Heart right ventricle (tissue), 16 donors: Measurements from ENCODE around the gene CNNM2. TPM values are rescaled to one million over a fixed set of nuclear protein-coding genes. Genes with fewer than 3 reads are reported as not detected.

Experiments used
- ATAC-seq, 8 donors: fragments of 200-7000 bp; cut with Tn5 transposase; one replicate each; pipeline ENCODE4 v1.9.1; 2020; ENCODE audit warnings: mild to moderate bottlenecking in 8 of 8, moderate library complexity in 8 of 8, moderate number of reproducible peaks in 1 of 8
- DNase-seq, 2 donors: peaks; one replicate each; pipeline ENCODE4 v3.0.0-alpha.2; 2020
- H3K27ac ChIP-seq, 10 donors: fragments of 200-600 bp; sonication (generic) in 2 of 10; one replicate each; pipeline versions ENCODE4 v1.5.0 to v1.8.0; 2020 to 2022; ENCODE audit warnings: mild to moderate bottlenecking in 3 of 10
- H3K27me3 ChIP-seq, 7 donors: fragments of 200-600 bp; one replicate each; pipeline ENCODE4 v1.8.0; 2021 to 2022; ENCODE audit warnings: mild to moderate bottlenecking in 2 of 7
- H3K36me3 ChIP-seq, 9 donors: fragments of 200-600 bp; sonication (generic) in 1 of 9; one replicate each; pipeline versions ENCODE4 v1.5.0 to v1.8.0; 2020 to 2022; ENCODE audit warnings: mild to moderate bottlenecking in 2 of 9
- H3K4me1 ChIP-seq, 9 donors: fragments of 200-600 bp; sonication (generic) in 1 of 9; one replicate each; pipeline versions ENCODE4 v1.5.0 to v1.8.0; 2020 to 2022; ENCODE audit warnings: mild to moderate bottlenecking in 4 of 9
- H3K4me3 ChIP-seq, 10 donors: fragments of 200-600 bp; sonication (generic) in 2 of 10; one replicate each; pipeline versions ENCODE4 v1.5.0 to v1.8.0; 2020 to 2022; ENCODE audit warnings: mild to moderate bottlenecking in 7 of 10, moderate library complexity in 2 of 10
- H3K9me3 ChIP-seq, 11 donors: fragments of 200-600 bp in 10 of 11; sonication (generic) in 2 of 11; one replicate each; pipeline versions ENCODE4 v1.5.0 to v1.8.0; 2013 to 2022; ENCODE audit warnings: mild to moderate bottlenecking in 2 of 11, control low read depth in 1 of 11, moderate library complexity in 1 of 11
- WGBS, 2 donors: extraction: QIAGEN DNeasy Blood & Tissue Kit; methylation state at CpG; one replicate each; pipeline ENCODE4 v1.1.7; 2013; ENCODE audit warnings: inconsistent platforms in 1 of 2; 5-methylcytosine and 5-hydroxymethylcytosine counted together
- intact Hi-C, 10 donors: fragments of 100-400 bp; cut with DNase I; formaldehyde crosslinking; loops; one replicate each; pipeline versions ENCODE4 v1.11.1 to v1.14.2; 2022
- polyA plus RNA-seq, 2 donors: library from polyadenylated mRNA; stranded (reverse); fragments of 200-250 nt; gene quantifications; one replicate each; pipeline ENCODE4 v1.2.3, GENCODE V29; 2013
- total RNA-seq, 10 donors: library from RNA; stranded (reverse); fragmentation: NEBNext Ultra II Directional in 3 of 10; extraction: Animal tissue kit (Norgen Biotek cat#: 25700) in 3 of 10; gene quantifications; one replicate each; pipeline versions ENCODE4 v1.2.1 to v1.2.4, GENCODE V29; 2021 to 2023
- TF ChIP-seq, protein P1 (sequence below), 9 donors: fragments of 200-600 bp; sonication (generic) in 2 of 9; IDR thresholded peaks; one replicate each; pipeline versions ENCODE4 v1.5.0 to v1.8.0; 2021 to 2022; ENCODE audit warnings: antibody characterized with exemption in 9 of 9, mild to moderate bottlenecking in 5 of 9, moderate library complexity in 1 of 9
- donor health status: Arrhythmogenic right ventricular cardiomyopathy.
- donor health status: ischemic (EF 13 %, LVEDD 7.1; RV severe dilation, severe dysfunction).
- donor health status: healthy with polysubstance abuse.
- donor health status: DM: no; HTN: yes; CAD: no.
- donor health status: DM: no; HTN: no; CAD: no.
- donor health status: ischemic (EF 25% LVEDD 6.9; RV normal size, moderate dysfunction).
- donor health status: ischemic (EF 25% LVEDD 5.7; RV mildly dilated, moderate dysfunction).
- donor health status: healthy.
- donor health status: DM: yes; HTN: yes; CAD: no.
- donor health status: Ischemic cardiomyopathy.
- donor health status: ischemic (EF 35%, LVEDD 5.7; RV mildly dilated, moderate dysfunction).
- donor health status: nonischemic (EF 11% LVEDD 7.7; RV severe dilation, severe dysfunction).
- donor health status: DM: yes; HTN: yes; CAD: no.
- donor health status: PGD.
- donor health status: ischemic (EF 29% LVEDD 5.4; RV normal size, mild dysfunction).
- donor health status: nonischemic (EF 23%, LVEDD 6.1; RV moderate dilation, normal function).

CNNM2 gene
- total and polyA plus RNA-seq, 12 donors = 1.3 to 5.3 (median 3.9) TPM

DNA sequence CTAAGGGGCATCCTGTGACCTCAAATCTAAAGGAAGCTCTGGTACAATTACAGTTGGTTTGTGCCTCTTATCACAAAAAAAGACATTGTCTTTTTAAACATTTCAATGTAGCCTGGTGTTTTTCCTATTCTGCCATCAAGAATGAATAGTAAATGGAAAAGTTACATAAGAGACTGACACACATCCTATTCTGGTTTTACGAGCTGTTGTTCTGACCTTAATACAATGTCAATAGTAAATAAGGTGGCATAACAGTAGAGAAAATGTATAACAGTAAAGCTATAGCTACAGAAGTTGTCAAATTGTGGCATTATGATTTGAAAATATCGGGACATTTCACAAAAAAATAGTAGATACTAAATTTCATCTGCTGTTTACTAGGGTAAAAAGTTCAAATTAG, 186.6 kb downstream of the CNNM2 start:
- Histone ChIP-seq H3K9me3 (no peaks in the 10 kb centered on the region), H3K4me1 (peaks cover 0 to 34% (median 4%) of the 10 kb centered on the region in 9 donors), H3K36me3 (peaks cover 0 to 96% (median 25%) of the 10 kb centered on the region in 9 donors), H3K4me3 (no peak overlapping the region), H3K27ac (no peak overlapping the region), H3K27me3 (no peaks in the 10 kb centered on the region)
- 27 to 31% methylated on average over 2 of the region's 2 CpGs for WGBS, 2 donors
- ATAC-seq (no peak), DNase-seq (no peak)
- intact Hi-C loops = loop anchor here in 2 of 10 donors (5.0 to 10.0 kb wide), 2 partner anchors 83 to 140 kb away; partner anchors contain the start of gene RPEL1 (in 1 of the 2)
- TF ChIP-seq, protein P1, sequence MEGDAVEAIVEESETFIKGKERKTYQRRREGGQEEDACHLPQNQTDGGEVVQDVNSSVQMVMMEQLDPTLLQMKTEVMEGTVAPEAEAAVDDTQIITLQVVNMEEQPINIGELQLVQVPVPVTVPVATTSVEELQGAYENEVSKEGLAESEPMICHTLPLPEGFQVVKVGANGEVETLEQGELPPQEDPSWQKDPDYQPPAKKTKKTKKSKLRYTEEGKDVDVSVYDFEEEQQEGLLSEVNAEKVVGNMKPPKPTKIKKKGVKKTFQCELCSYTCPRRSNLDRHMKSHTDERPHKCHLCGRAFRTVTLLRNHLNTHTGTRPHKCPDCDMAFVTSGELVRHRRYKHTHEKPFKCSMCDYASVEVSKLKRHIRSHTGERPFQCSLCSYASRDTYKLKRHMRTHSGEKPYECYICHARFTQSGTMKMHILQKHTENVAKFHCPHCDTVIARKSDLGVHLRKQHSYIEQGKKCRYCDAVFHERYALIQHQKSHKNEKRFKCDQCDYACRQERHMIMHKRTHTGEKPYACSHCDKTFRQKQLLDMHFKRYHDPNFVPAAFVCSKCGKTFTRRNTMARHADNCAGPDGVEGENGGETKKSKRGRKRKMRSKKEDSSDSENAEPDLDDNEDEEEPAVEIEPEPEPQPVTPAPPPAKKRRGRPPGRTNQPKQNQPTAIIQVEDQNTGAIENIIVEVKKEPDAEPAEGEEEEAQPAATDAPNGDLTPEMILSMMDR (IDR thresholded peaks at IDR 0.05) = no peak

DNA sequence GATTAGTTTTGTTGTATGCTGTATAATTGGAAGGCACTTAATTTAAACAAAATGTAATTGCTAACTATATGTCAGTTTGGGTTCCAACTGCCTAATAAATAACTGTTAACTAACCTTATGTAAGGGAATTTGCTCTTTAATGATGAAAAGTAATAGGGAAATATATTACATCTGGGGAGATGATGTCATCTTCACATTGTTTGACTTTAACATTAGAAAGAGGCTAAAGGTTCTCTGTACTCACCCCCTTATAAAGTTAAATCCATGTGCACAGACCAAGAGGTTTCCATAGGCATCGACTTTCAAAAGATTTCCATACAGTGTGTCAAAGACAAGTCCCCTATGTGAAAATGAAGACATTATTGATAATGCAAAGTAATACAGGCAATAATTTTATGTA, 187.4 kb downstream of the CNNM2 start:
- H3K27me3 ChIP-seq = no peaks in the 10 kb centered on the region
- H3K4me1 ChIP-seq = peaks cover 0 to 40% (median 8%) of the 10 kb centered on the region in 9 donors
- intact Hi-C loops = loop anchor here in 2 of 10 donors (5.0 to 10.0 kb wide), 2 partner anchors 82 to 139 kb away; partner anchors contain the start of gene RPEL1 (in 1 of the 2)
- peaks cover 0 to 89% (median 19%) of the 10 kb centered on the region in 9 donors for H3K36me3 ChIP-seq
- no peak for DNase-seq
- TF ChIP-seq, protein P1 (IDR thresholded peaks at IDR 0.05) = no peak
- no peaks in the 10 kb centered on the region for H3K9me3 ChIP-seq
- H3K4me3 ChIP-seq = no peak overlapping the region
- no peak for ATAC-seq
- WGBS, 2 donors = 97% methylated on average over 1 of the region's 1 CpG
- no peak overlapping the region for H3K27ac ChIP-seq

DNA sequence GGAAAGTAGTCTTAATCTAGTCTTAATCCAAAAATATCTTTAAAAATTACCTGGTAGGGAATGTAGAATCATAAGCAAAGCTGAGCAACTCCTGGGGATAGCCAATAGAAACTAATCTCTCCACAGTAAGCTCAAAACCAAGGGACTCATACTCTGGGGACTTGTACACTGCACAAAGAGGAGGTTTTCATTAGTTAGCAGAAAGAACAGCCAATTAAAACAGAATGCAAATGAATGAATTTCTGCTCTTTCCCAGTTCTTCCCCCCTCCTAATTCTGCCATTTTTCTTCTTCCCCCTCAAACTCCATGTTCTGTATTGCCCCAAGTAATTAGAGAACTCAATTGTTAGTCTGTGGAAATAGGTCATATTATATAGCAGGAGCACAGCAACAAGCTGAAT, 188.4 kb downstream of the CNNM2 start:
- H3K27me3 ChIP-seq = no peaks in the 10 kb centered on the region
- no peak for DNase-seq
- ATAC-seq = no peak
- no peak overlapping the region for H3K4me3 ChIP-seq
- no peaks in the 10 kb centered on the region for H3K9me3 ChIP-seq
- TF ChIP-seq, protein P1 (IDR thresholded peaks at IDR 0.05) = no peak
- intact Hi-C loops = loop anchor here in 2 of 10 donors (5.0 to 10.0 kb wide), 2 partner anchors 81 to 138 kb away; partner anchors contain the start of gene RPEL1 (in 1 of the 2)
- peaks cover 7 to 51% (median 18%) of the 10 kb centered on the region in 9 donors for H3K4me1 ChIP-seq
- no peak overlapping the region for H3K27ac ChIP-seq
- peaks cover 0 to 78% (median 15%) of the 10 kb centered on the region in 9 donors for H3K36me3 ChIP-seq

DNA sequence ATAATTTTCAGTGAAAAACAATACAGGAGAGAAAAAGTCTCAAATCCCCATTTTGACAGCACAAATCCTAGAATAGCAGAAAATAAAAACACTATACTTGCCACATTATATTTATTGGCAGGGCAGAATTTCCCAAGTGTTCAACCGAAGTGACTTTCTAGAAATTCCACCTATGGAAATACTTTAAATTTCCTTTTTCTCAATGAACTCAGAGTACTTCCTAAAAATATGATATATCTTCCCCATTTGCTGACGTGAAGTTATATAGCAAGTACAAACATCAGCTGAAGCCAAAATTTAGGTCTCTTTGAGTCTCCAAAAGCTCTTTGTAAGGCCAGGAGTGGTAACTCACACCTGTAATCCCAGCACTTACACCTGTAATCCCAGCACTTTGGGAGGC, 191.7 kb downstream of the CNNM2 start:
- Histone ChIP-seq H3K36me3 (peaks cover 0 to 51% (median 5%) of the 10 kb centered on the region in 9 donors), H3K9me3 (no peaks in the 10 kb centered on the region), H3K4me3 (no peak overlapping the region), H3K27ac (peak overlapping the region in 4 of 10 donors; percentile 38 to 78 (median 62)), H3K4me1 (peaks cover 14 to 44% (median 36%) of the 10 kb centered on the region in 9 donors), H3K27me3 (no peaks in the 10 kb centered on the region)
- 91 to 96% methylated on average over 2 of the region's 2 CpGs for WGBS, 2 donors
- intact Hi-C loops = loop anchor here in 4 of 10 donors (5.0 to 10.0 kb wide), 4 partner anchors 37 to 135 kb away; partner anchors contain the start of gene RPEL1 (in 1 of the 4)
- TF ChIP-seq, protein P1 (IDR thresholded peaks at IDR 0.05) = no peak
- ATAC-seq (no peak), DNase-seq (no peak)
